Muscle layer of colon (tissue), 2 donors: ENCODE data around the gene HSD17B8.
A peak's percentile ranks its signal among the peaks of the same experiment; 100 is the strongest.

Source experiments
- H3K27ac ChIP-seq: one replicate; pipeline ENCODE4 v1.7.0; 2013; ENCODE audit warnings: low read depth, mild to moderate bottlenecking, low read length, moderate library complexity
- H3K27me3 ChIP-seq, 2 donors: one replicate each; pipeline ENCODE4 v1.7.0; 2013; ENCODE audit warnings: low read length in 2 of 2, mild to moderate bottlenecking in 2 of 2; ENCODE audit not compliant: insufficient read depth in 2 of 2, control insufficient read depth in 1 of 2
- H3K36me3 ChIP-seq: one replicate; pipeline ENCODE4 v1.7.0; 2013; ENCODE audit warnings: mild to moderate bottlenecking, low read length; ENCODE audit not compliant: insufficient read depth
- H3K4me1 ChIP-seq: one replicate; pipeline ENCODE4 v1.7.0; 2013; ENCODE audit warnings: mild to moderate bottlenecking, low read length; ENCODE audit not compliant: insufficient read depth
- H3K4me3 ChIP-seq, 2 donors: one replicate each; pipeline ENCODE4 v1.7.0; 2013; ENCODE audit warnings: low read length in 2 of 2, low read depth in 1 of 2, mild to moderate bottlenecking in 1 of 2, moderate library complexity in 1 of 2
- H3K9ac ChIP-seq: one replicate; pipeline ENCODE4 v1.7.0; 2013; ENCODE audit warnings: low read length
- H3K9me3 ChIP-seq: one replicate; pipeline ENCODE4 v1.7.0; 2013; ENCODE audit warnings: mild to moderate bottlenecking, low read length
- donor health status: abdominal sarcoma.
- donor health status: Adenocarcinoma of cecum.

Gene HSD17B8

GRCh38 chr6:33203443-33204164, 851 bp upstream of the HSD17B8 start:
- Histone ChIP-seq H3K4me3 (peak overlapping the region in 1 of 2 donors; percentile 41), H3K36me3 (peaks cover 23% of the 10 kb centered on the region), H3K4me1 (peaks cover 44% of the 10 kb centered on the region), H3K9ac (no peak overlapping the region), H3K27ac (no peak overlapping the region), H3K9me3 (no peaks in the 10 kb centered on the region), H3K27me3 (no peaks in the 10 kb centered on the region)

DNA sequence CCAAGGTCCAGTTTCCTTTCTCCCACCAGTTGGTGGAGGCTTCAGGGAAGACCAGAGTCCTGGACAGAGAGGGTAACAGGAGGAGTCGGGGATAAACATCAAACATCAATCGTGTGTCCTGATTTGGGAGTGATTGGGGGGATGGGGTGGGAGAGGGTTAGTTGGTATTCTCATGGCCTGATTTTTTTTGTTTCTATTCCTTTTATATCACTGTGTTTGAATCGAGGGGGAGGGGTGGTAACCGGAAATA, 365 bp upstream of the HSD17B8 start:
- H3K4me1 ChIP-seq: peaks cover 44% of the 10 kb centered on the region
- peak overlapping the region in 1 of 2 donors; percentile 41 for H3K4me3 ChIP-seq
- no peaks in the 10 kb centered on the region for H3K27me3 ChIP-seq
- no peak overlapping the region for H3K27ac ChIP-seq
- H3K9me3 ChIP-seq: no peaks in the 10 kb centered on the region
- no peak overlapping the region for H3K9ac ChIP-seq
- peaks cover 23% of the 10 kb centered on the region for H3K36me3 ChIP-seq

DNA sequence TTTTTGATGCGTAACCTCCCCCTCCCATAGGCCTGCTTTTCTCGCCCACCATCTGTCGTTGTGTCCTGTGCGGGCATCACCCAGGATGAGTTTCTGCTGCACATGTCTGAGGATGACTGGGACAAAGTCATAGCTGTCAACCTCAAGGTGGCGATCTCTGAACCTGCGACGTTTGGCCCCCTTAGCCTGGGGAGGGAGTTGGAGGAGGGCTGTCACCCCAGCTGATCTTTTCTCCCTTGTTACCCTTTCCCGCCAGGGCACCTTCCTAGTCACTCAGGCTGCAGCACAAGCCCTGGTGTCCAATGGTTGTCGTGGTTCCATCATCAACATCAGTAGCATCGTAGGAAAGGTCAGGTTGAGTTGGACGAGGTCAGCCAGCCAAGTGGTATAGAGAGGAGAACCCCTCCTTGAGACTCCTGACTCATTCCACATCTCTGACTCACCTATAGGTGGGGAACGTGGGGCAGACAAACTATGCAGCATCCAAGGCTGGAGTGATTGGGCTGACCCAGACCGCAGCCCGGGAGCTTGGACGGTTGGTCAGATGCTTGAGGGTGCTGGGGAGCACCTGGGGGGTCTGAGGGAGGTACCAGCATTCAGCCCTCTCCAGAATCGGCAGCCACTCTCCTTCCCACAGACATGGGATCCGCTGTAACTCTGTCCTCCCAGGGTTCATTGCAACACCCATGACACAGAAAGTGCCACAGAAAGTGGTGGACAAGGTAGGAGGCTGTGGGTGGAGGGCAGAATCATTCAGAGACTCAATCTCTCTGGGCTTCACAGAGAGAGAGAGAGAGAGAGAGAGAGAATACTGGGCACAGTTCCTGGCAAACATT, 954 bp downstream of the HSD17B8 start:
- H3K4me1 ChIP-seq: peaks cover 42% of the 10 kb centered on the region
- H3K27me3 ChIP-seq: no peaks in the 10 kb centered on the region
- H3K4me3 ChIP-seq: peak overlapping the region; percentile 72 to 83
- peaks cover 35% of the 10 kb centered on the region for H3K36me3 ChIP-seq
- H3K9ac ChIP-seq: peak overlapping the region; percentile 40
- H3K27ac ChIP-seq: peak overlapping the region; percentile 88
- no peaks in the 10 kb centered on the region for H3K9me3 ChIP-seq

- Histone ChIP-seq H3K4me3 (no peak overlapping the region), H3K27ac (no peak overlapping the region), H3K27me3 (no peaks in the 10 kb centered on the region), H3K9me3 (no peaks in the 10 kb centered on the region), H3K36me3 (peaks cover 42% of the 10 kb centered on the region), H3K4me1 (peaks cover 41% of the 10 kb centered on the region), H3K9ac (no peak overlapping the region)
These were observed 1.8 kb downstream of the HSD17B8 start for GRCh38 chr6:33206027-33206863.

DNA sequence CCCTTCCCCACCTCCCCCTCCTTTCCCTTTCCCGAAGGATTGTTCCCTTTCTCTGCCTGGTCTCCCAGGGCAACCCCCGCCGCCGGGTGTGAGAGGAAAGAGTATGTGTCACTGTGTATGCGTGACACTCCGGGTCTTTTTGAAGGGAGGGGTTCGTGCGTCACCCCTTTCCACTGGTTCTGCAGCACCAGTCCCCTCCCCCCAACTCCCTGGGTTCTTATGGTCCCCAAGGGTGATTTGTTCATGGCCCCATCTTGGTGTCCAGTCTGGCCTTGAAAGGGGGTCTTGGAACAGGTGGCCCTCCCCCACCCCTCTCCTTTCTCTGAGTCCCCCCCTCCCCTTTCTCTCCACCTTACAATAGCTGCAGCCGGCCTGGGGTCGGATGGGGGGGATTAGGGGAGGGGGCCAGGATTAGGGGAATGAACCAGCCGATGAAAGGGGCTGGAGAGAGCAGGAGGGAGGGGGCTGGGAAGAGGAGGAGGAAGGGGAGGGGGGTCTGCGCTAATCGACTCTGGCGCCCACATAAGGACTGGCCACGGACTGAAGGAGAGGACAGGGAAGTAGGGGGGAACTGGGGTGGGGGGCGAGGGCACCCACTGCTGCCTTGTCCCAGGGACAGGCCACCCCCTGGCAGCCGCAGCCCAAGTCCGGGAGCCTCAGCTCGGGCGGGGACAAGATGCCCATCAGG, 2.6 kb downstream of the HSD17B8 start:
- no peaks in the 10 kb centered on the region for H3K27me3 ChIP-seq
- peak overlapping the region; percentile 96 for H3K9ac ChIP-seq
- H3K36me3 ChIP-seq: peaks cover 45% of the 10 kb centered on the region
- H3K27ac ChIP-seq: no peak overlapping the region
- H3K9me3 ChIP-seq: no peaks in the 10 kb centered on the region
- H3K4me1 ChIP-seq: peaks cover 33% of the 10 kb centered on the region
- H3K4me3 ChIP-seq: peak overlapping the region; percentile 91 to 98

DNA sequence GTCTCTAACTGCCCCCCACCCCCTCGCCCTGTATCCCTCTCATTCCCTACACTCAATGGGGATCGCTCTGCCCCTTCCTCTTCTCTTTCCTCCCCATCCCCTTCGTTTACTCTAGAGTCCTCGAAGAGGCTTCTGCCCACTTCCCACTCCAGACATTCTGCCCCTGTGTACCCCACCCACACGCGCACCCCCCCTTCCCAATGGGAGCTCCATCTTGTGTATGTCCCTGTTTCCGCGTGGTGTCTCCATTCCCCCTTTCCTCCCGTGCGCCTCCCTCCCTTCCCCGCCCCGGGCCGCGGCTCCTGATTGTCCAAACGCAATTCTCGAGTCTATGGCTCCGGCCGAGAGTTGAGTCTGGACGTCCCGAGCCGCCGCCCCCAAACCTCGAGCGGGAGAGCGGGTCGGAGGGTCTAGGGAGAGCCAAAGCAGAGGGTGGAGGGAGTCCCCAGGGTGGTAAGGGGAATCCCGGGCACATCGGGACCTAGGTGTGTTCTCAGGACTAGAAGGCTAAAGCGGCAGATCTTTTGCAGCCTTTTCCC, 3.2 kb downstream of the HSD17B8 start:
- H3K36me3 ChIP-seq: peaks cover 43% of the 10 kb centered on the region
- peak overlapping the region; percentile 99 for H3K27ac ChIP-seq
- no peaks in the 10 kb centered on the region for H3K27me3 ChIP-seq
- no peaks in the 10 kb centered on the region for H3K9me3 ChIP-seq
- peak overlapping the region; percentile 96 for H3K9ac ChIP-seq
- H3K4me3 ChIP-seq: peak overlapping the region; percentile 91 to 98
- H3K4me1 ChIP-seq: peaks cover 32% of the 10 kb centered on the region

DNA sequence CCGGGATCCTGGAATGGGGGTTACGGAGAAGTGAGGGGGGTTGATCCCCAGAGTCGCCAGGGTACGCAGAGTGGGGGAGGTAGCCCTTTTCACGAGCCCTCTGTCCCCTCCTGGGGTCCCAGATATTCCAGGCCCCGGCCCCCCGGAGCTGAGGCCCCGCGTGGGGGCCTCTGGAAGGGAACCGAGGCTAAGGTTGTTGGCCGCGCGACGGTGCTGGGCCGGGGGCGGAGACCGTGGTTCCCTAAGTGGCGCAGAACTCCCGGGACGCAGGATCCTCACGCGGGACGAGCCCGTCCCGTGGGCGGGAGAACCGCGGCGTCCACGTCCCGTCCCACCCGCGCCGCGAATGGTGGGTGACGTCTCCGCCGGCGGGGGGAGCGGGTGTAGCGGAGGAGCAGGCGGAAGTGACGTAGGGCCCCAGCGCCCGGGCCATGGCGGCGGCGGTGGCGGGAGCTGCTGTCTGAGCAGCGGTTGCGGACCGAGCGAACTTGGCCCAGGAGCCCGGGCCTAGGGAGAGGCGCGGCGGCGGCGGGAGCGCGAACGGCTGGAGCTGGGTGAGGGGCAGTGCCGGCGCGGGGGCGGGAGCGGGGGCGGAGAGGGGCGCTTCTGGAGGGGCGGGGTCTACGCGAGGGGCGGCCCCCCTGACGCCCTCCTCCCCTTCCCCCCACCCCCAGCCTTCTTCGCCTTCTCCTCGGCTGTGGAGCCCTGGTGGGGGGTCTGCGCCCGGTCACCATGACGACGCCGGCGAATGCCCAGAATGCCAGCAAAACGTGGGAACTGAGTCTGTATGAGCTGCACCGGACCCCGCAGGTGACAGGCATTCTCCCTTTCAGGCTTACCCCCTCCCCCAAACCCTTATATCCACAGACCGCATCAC, 3.9 kb downstream of the HSD17B8 start, which contains the start of gene RING1:
Gene RING1, plus strand, starts transcription at position 410 of the 877 bp plus-strand sequence. Its CDS starts 323 bp downstream, at position 733.
- no peaks in the 10 kb centered on the region for H3K9me3 ChIP-seq
- peaks cover 36% of the 10 kb centered on the region for H3K36me3 ChIP-seq
- no peaks in the 10 kb centered on the region for H3K27me3 ChIP-seq
- H3K4me1 ChIP-seq: peaks cover 33% of the 10 kb centered on the region
- peak within 1 kb of the TSS; percentile 99 for H3K27ac ChIP-seq
- H3K9ac ChIP-seq: peak within 1 kb of the TSS; percentile 96
- peak within 1 kb of the TSS; percentile 91 to 98 for H3K4me3 ChIP-seq

DNA sequence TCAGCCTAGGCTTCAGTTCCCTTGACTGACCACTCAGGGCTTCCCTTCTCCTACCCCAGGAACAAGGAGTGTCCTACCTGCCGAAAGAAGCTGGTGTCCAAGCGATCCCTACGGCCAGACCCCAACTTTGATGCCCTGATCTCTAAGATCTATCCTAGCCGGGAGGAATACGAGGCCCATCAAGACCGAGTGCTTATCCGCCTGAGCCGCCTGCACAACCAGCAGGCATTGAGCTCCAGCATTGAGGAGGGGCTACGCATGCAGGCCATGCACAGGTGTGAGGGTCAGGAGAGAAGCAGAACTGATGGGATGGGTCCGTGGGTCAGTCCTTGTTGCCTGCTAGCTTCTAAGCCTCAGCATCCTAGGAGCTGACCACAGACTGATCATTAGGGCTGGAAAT, 5.4 kb downstream of the HSD17B8 start:
- H3K4me3 ChIP-seq: no peak overlapping the region
- H3K9ac ChIP-seq: no peak overlapping the region
- H3K4me1 ChIP-seq: peaks cover 26% of the 10 kb centered on the region
- no peak overlapping the region for H3K27ac ChIP-seq
- H3K27me3 ChIP-seq: no peaks in the 10 kb centered on the region
- no peaks in the 10 kb centered on the region for H3K9me3 ChIP-seq
- peaks cover 29% of the 10 kb centered on the region for H3K36me3 ChIP-seq

DNA sequence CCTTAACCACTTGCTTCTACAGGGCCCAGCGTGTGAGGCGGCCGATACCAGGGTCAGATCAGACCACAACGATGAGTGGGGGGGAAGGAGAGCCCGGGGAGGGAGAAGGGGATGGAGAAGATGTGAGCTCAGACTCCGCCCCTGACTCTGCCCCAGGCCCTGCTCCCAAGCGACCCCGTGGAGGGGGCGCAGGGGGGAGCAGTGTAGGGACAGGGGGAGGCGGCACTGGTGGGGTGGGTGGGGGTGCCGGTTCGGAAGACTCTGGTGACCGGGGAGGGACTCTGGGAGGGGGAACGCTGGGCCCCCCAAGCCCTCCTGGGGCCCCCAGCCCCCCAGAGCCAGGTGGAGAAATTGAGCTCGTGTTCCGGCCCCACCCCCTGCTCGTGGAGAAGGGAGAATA, 6.7 kb downstream of the HSD17B8 start:
- peaks cover 20% of the 10 kb centered on the region for H3K4me1 ChIP-seq
- H3K9me3 ChIP-seq: no peaks in the 10 kb centered on the region
- no peak overlapping the region for H3K4me3 ChIP-seq
- H3K27ac ChIP-seq: no peak overlapping the region
- H3K27me3 ChIP-seq: no peaks in the 10 kb centered on the region
- H3K9ac ChIP-seq: no peak overlapping the region
- peaks cover 29% of the 10 kb centered on the region for H3K36me3 ChIP-seq
